Activated CD8-positive, alpha-beta T cell treated with anti-CD3 and anti-CD28 coated beads for 36 hours (primary cell): ENCODE results near the gene TVP23A. TPM values are rescaled to one million over a fixed set of nuclear protein-coding genes. Genes with fewer than 3 reads are reported as not detected.

Experiments
- ATAC-seq: fragments of 200-7000 bp; cut with Tn5 transposase; one replicate; pipeline ENCODE4 v1.10.0; 2021; ENCODE audit warnings: mild to moderate bottlenecking, moderate library complexity
- CTCF ChIA-PET: fragments of 350-600 bp; sonication (Branson Sonifier 250); formaldehyde crosslinking; loops from one replicate; lab custom pipeline; 2021; ENCODE audit warnings: antibody characterized with exemption; lab: Charles Lee
- POLR2A ChIA-PET: fragments of 350-600 bp; sonication (Branson Sonifier 250); formaldehyde crosslinking; loops from one replicate; lab custom pipeline; 2021; ENCODE audit warnings: antibody characterized with exemption; lab: Charles Lee
- DNase-seq: peaks from one replicate; pipeline ENCODE4 v3.0.0-alpha.2; 2020
- H3K27ac Mint-ChIP-seq: one replicate; pipeline ENCODE4 v1.8.0; 2021; ENCODE audit warnings: mild to moderate bottlenecking, mixed read lengths
- H3K27me3 Mint-ChIP-seq: one replicate; pipeline ENCODE4 v1.8.0; 2021; ENCODE audit warnings: mixed read lengths
- H3K36me3 Mint-ChIP-seq: one replicate; pipeline ENCODE4 v1.8.0; 2021; ENCODE audit warnings: low read depth, mixed read lengths
- H3K4me1 Mint-ChIP-seq: one replicate; pipeline ENCODE4 v1.8.0; 2021; ENCODE audit warnings: low read depth, mixed read lengths
- H3K4me3 Mint-ChIP-seq: one replicate; pipeline ENCODE4 v1.8.0; 2021; ENCODE audit warnings: mild to moderate bottlenecking, moderate library complexity, mixed read lengths
- H3K9me3 Mint-ChIP-seq: one replicate; pipeline ENCODE4 v1.8.0; 2021; ENCODE audit warnings: mixed read lengths
- intact Hi-C: fragments of 100-400 bp; cut with micrococcal nuclease; formaldehyde crosslinking; loops from one replicate; pipeline ENCODE4 v1.10.0; 2022
- total RNA-seq, 2 experiments: library from RNA; stranded (reverse); gene quantifications; one replicate each; pipeline ENCODE4 v1.2.3, GENCODE V29; 2021
- TF ChIP-seq, protein P1 (sequence below): fragments of 200-600 bp; IDR thresholded peaks from one replicate; pipeline ENCODE4 v1.8.0; 2022; ENCODE audit warnings: antibody characterized with exemption, mild to moderate bottlenecking

The TVP23A gene
- total RNA-seq, 2 experiments from 2014 or later = not detected

DNA sequence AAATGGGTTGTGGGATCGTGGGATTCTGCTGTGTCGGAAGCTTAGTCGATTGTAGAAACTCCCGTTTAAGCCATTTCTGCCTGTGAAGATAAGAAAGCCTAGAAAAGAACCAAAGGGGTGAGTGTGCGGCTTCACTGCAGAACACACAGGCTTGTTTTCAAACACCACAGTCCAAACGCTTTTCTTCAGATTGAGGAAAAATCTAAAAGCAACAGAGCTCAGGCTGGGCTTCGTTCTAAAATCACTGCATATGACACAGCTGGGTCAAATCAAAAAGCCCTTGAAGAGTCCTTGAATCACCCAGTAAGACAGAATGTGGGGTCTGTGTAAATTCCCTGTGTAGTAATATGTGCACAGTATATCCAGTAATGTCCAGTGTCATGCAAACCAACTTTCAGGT, 49.2 kb downstream of the TVP23A start:
- no peaks in the 10 kb centered on the region for H3K9me3 Mint-ChIP-seq
- peaks cover 27% of the 10 kb centered on the region for H3K4me1 Mint-ChIP-seq
- TF ChIP-seq, protein P1, sequence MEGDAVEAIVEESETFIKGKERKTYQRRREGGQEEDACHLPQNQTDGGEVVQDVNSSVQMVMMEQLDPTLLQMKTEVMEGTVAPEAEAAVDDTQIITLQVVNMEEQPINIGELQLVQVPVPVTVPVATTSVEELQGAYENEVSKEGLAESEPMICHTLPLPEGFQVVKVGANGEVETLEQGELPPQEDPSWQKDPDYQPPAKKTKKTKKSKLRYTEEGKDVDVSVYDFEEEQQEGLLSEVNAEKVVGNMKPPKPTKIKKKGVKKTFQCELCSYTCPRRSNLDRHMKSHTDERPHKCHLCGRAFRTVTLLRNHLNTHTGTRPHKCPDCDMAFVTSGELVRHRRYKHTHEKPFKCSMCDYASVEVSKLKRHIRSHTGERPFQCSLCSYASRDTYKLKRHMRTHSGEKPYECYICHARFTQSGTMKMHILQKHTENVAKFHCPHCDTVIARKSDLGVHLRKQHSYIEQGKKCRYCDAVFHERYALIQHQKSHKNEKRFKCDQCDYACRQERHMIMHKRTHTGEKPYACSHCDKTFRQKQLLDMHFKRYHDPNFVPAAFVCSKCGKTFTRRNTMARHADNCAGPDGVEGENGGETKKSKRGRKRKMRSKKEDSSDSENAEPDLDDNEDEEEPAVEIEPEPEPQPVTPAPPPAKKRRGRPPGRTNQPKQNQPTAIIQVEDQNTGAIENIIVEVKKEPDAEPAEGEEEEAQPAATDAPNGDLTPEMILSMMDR = no peak
- H3K27me3 Mint-ChIP-seq = no peaks in the 10 kb centered on the region
- no peak for ATAC-seq
- ChIA-PET POLR2A (interaction anchor here (0.6 kb wide), 1 partner anchor 285 kb away, joined by 3 read pairs; no protein-coding TSS in a partner anchor), CTCF (no interaction called here)
- no peak for DNase-seq
- H3K36me3 Mint-ChIP-seq = peaks cover 8% of the 10 kb centered on the region
- H3K4me3 Mint-ChIP-seq = no peak overlapping the region
- intact Hi-C loops = no loop called here
- no peak overlapping the region for H3K27ac Mint-ChIP-seq

GRCh38 chr16:10767127-10767526, 51.5 kb downstream of the TVP23A start:
- peaks cover 26% of the 10 kb centered on the region for H3K36me3 Mint-ChIP-seq
- ATAC-seq = no peak
- CTCF ChIA-PET = no interaction called here
- TF ChIP-seq, protein P1 = no peak
- H3K4me3 Mint-ChIP-seq = no peak overlapping the region
- no peak for DNase-seq
- peak overlapping the region; percentile 25 for H3K27ac Mint-ChIP-seq
- peaks cover 28% of the 10 kb centered on the region for H3K4me1 Mint-ChIP-seq
- intact Hi-C loops = no loop called here
- POLR2A ChIA-PET = interaction anchor here (0.7 kb wide), 1 partner anchor 1920 kb away, joined by 3 read pairs; no protein-coding TSS in a partner anchor
- no peaks in the 10 kb centered on the region for H3K27me3 Mint-ChIP-seq
- H3K9me3 Mint-ChIP-seq = no peaks in the 10 kb centered on the region

DNA sequence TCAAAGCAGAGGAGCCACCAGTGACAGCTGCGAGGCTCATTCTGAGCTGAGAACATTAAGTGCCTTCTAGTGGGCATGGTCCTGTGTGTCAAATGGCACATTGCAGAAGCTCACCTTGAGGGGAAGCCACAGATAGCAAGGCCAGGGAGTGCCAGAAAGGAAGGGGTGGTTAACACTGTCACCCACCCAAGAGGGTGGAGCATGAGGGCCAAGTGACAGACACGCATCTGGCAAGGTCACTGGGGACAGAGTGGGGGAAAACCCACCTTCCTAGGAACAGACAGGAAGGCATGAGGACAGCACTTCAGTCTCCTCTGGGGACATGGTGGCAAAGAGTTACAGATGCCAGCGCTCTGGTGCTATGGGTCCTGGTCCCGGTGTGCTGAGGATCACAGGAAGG, 52.8 kb downstream of the TVP23A start:
- Mint-ChIP-seq H3K27me3 (no peaks in the 10 kb centered on the region), H3K9me3 (no peaks in the 10 kb centered on the region), H3K4me1 (peaks cover 22% of the 10 kb centered on the region), H3K4me3 (no peak overlapping the region), H3K36me3 (peaks cover 31% of the 10 kb centered on the region), H3K27ac (peak overlapping the region; percentile 70)
- TF ChIP-seq, protein P1 = no peak
- peak; percentile 96 for ATAC-seq
- intact Hi-C loops = no loop called here
- ChIA-PET CTCF (interaction anchor here (2.1 kb wide), 1 partner anchor 153 kb away, joined by 6 read pairs; no protein-coding TSS in a partner anchor), POLR2A (interaction anchor here (0.8 to 1.3 kb wide), 2 partner anchors 9 to 11 kb away, joined by 3 read pairs; no protein-coding TSS in a partner anchor)
- DNase-seq = peak; percentile 60

DNA sequence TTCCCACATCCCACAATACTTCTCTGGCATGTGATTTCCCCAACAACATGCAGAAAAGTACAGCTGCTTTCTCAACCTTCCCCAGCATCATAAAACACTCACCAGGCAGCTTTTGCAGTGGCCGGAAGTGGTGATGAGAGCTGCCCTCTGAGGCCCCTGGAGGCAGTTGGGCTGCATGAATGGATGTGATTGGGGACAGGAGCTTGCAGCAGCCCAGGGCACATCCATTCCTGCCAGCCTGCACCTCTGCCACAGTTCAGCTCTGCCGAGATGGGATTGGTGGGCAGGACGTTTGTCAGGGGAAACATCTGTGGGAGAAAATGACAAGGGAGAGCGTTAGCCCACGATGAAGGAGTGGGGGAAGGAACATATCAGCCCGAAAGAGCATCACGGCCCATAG, 55.1 kb downstream of the TVP23A start:
- no peak overlapping the region for H3K4me3 Mint-ChIP-seq
- H3K27ac Mint-ChIP-seq = no peak overlapping the region
- TF ChIP-seq, protein P1 = no peak
- POLR2A ChIA-PET = no interaction called here
- DNase-seq (no peak), ATAC-seq (no peak)
- no peaks in the 10 kb centered on the region for H3K27me3 Mint-ChIP-seq
- intact Hi-C loops = no loop called here
- CTCF ChIA-PET = no interaction called here
- peaks cover 37% of the 10 kb centered on the region for H3K36me3 Mint-ChIP-seq
- H3K4me1 Mint-ChIP-seq = peaks cover 18% of the 10 kb centered on the region
- no peaks in the 10 kb centered on the region for H3K9me3 Mint-ChIP-seq

GRCh38 chr16:10762336-10763016, 56.1 kb downstream of the TVP23A start:
- no peak overlapping the region for H3K27ac Mint-ChIP-seq
- CTCF ChIA-PET = no interaction called here
- no peaks in the 10 kb centered on the region for H3K27me3 Mint-ChIP-seq
- intact Hi-C loops = no loop called here
- no peaks in the 10 kb centered on the region for H3K9me3 Mint-ChIP-seq
- DNase-seq = no peak
- POLR2A ChIA-PET = no interaction called here
- TF ChIP-seq, protein P1 = no peak
- peaks cover 44% of the 10 kb centered on the region for H3K36me3 Mint-ChIP-seq
- no peak for ATAC-seq
- no peak overlapping the region for H3K4me3 Mint-ChIP-seq
- H3K4me1 Mint-ChIP-seq = peaks cover 18% of the 10 kb centered on the region
